Fibroblast of skin of left biceps (primary cell): ENCODE data around the gene MRPL23.
"Not testable (repeated sequence)": the region's sequence is repeated elsewhere in the genome, so short reads cannot be mapped to it uniquely, and the experiment has no call there.

ENCODE experiments used
- DNase-seq, 2 experiments: peaks; one replicate each; pipeline ENCODE4 v3.0.0-alpha.2; 2013; ENCODE audit warnings: low read depth in 2 of 2

MRPL23 gene

DNA sequence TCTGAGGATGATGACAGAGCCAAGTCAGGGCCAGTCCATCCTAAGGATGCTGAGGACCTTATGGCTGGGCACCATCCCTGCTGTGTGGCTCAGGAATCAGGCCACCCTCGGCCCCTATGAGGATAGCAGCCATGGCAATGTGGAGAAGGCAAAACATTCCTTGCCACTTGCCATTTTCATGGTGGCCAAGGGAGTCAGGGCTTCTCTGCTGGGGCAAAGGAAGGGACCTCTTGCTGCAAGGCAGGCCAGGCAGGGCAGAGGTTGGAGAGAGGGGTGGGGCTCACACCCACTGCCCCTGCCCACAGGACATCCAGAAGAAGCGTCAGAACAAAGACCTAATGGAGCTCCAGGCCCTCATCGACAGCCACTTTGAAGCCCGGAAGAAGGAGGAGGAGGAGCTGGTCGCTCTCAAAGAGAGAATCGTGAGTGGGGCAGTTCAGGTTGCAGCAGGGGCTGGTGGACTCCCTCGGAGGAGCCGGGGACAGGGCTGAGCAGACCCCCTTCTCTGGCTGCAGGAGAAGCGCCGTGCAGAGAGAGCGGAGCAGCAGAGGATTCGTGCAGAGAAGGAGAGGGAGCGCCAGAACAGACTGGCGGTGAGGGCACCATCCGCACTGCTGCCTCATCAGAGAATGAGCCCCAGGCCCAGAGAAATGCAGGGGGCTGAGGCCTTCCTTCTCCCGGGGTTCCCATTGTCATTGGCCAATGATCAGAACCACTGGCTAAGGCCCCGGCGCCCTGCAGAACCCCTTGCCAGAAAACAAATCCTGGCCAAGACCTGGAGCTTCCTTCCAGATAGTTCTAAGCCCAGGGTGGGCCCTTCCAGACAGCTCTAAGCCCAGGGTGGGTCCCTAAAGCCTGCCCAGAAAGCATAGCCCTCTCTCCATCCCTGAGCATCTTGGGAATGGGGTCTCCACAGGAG, 13.5 kb upstream of the MRPL23 start:
- DNase-seq: no peak

DNA sequence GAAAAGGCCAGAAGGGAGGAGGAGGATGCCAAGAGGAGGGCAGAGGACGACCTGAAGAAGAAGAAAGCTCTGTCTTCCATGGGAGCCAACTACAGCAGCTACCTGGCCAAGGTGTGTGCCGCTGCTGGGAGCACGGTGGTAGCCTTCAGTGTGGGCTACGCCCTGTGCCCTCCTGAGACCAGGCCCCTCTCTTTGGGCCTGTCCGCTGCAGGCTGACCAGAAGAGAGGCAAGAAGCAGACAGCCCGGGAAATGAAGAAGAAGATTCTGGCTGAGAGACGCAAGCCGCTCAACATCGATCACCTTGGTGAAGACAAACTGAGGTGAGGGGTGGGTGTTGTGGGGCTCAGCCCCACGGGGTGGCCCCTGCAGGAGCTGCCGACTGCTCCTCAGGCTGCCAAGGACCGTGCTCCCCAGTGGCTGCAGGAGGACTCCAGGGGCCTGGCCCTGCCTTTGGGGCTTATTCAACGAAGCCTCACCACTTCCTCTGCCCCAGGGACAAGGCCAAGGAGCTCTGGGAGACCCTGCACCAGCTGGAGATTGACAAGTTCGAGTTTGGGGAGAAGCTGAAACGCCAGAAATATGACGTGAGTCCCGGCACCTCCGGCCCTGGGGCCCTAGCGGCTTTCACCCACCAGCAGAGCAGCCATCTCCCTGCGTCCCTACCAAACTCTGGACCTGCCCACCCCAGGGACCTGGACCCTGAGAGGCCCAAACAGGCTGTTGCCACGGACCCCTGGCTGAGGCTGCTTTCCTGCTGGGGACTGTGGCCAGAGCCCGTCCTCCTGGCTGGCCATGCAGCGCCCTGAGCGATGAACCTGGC, 12.6 kb upstream of the MRPL23 start:
- DNase-seq: no peak

DNA sequence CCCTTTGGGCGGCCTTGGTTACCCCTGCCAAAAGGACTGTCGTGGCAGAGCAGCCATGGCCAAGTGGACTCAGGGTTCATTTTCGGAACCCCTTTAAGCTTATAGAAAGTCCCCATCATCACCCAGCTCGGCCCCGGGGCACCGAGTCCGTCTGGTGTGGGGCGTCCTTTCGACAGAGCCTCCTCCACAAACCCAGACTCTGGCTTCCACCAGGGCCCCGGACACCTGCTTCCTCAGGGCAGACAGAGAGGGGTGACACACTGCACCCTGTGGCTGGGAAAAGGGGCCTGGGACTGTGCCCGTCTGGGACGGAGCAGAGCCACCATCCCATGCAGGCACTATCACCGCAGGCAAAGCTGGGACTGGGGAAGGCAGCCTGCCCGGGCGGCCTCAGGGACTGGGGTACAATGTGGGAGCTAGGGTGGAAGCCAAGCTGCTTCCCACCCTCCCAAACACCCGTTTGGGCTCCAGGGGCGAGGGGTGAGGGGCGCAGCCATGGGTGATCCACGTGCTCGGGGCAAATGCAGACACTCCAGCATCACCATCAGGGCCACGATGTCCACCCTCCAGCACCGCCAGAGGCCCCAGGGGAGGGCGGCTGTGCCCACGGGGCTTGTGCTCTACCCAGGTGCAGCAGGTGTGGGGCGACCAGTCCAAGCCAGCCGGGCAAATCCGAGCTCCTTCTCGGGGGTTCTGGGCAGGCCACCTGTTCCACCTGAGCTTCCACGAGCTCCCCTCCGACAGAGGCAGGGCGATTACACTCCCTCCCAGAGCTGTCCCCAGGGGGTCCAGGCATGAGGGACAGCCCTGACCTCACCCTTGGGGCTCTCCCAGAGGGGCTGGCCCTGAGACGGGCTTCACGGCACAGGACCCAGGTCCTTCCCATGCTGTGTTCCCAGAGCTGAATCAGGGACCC, 11.7 kb upstream of the MRPL23 start:
- DNase-seq: no peak

DNA sequence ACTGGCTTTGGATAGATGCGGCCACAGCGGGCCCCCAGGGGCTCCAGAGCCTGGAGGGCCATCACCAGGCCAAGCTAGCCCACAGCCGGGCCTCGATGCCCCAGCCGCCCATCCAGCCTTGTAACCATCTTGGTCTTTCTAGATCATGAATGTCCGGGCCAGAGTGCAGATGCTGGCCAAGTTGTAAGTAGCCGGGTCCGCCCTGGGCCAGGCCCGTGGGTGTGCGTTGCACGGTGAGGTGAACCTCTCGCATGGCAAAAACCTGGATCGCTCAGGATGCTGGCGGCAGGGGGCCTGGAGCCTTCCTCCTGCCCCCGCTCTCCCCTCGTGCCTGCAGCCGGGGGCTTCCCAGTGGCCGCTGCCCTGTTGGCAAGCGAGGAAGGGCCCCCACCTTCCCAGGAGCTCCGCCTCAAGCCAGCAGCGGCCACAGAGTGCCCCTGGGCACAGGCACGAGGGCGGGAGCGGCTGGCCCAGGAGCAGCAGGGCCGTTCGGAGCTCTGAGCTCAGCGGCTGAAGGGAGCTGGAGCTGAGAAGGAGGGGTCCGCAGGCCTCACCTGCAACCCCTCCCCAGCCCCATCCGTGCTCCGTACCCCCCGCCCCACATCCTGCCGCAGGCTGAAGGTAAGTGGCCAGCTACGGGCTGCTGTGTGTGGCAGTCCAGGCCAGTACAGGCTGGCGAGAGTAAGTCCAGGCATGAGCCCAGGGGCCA, 10.9 kb upstream of the MRPL23 start:
- DNase-seq: no peak

DNA sequence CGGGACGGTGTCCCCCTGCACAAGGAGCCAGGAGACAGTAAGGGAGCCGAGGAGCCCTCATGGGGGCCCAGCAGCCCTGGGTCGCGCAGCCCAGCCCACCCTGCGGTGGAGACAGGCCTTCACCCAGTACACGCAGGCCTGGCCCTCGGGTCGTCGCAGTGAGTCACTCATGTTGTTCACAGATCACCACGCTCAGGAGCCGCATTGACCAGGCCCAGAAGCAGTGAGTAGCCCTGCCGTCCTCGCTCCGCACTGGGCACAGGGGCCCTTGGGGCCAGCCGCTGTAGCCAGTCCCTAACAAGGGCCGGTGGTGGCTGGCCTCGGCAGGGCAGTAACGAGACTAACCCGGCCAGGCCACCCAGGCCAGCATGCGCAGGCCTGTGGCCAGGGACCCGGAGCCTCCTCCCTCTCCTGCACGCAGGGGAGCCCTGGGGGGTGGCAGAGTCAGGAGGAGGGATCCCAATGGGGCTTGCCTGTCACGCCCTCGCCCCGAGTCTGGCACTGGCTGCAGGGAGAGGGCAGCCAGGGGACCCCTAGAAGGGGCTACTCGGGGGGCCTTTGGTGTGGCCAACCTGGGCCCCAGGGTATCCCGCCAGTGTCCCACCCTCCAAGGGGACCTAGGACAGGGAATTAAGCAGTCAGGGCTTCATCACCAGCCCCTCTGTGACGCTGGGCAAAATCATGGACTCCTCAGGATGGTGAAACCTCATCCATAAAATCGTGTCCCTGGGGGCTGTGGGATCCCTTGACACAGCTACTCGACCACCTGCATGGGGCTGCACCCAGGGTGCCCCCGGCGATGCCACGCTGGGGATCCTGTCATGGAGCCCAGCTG, 10.1 kb upstream of the MRPL23 start:
- no peak for DNase-seq

DNA sequence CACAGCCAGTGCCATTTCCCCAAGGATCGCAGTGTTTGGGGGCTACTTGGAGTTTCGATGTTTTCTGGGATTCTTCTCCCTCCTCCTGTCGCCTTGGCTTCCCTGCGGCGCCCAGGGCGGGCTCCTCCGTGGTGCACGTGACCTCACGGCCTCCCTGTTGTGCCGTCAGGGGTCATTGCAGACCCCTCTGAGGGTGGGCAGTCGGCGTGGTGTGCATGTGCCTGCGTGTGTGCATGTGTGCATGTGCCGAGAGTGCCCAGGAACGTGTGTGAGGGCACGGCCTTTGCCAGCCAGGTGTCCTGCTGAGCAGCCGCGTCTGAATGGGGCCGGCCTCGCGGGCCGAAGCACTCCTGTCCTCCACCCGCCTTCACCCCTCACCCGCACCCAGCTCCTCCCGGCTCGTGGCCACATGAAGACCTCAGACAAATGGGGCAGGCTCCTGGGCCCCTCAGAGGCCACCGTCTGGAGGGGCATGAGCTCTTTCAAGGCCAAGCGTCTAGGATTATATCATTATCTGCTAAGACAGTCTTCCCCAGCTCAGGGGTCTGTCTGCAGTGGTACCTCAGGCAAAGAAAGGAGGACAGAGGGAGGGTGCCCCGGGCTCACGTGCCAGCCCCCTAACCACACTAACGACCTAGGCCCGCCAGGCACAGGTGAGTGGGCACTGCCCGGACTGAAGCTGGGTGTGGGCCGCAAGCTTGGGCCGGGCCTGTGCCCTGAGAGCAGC, 9.4 kb upstream of the MRPL23 start:
- no peak for DNase-seq

DNA sequence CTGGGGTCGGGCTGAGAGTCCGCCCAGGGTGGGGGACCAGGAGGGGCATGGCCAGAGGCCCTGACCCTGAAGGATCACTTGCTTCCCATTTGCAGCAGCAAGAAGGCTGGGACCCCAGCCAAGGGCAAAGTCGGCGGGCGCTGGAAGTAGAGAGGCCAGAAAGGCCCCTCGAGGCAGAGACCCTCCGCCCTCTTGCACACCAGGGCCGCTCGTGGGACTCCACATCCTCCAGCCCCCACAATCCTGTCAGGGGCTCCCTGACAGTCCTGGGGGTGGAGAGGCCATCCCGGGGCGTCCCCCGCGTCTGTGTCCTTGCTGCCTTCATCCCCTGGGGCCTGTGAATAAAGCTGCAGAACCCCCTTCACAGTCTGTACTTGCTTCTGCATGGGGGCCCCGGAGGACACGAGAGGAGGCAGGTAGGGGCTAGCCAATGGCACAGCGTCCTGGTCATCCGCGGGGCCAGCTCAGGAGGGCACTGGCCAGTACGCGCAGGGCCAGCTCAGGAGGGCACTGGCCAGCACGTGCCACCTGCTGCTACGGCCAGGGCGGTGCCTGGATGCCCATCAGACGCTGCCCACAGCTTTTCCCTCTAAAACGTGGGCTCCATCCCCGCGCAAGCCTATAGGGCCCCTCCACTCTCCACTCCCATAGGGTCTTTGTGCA, 8.7 kb upstream of the MRPL23 start:
- no peak for DNase-seq

DNA sequence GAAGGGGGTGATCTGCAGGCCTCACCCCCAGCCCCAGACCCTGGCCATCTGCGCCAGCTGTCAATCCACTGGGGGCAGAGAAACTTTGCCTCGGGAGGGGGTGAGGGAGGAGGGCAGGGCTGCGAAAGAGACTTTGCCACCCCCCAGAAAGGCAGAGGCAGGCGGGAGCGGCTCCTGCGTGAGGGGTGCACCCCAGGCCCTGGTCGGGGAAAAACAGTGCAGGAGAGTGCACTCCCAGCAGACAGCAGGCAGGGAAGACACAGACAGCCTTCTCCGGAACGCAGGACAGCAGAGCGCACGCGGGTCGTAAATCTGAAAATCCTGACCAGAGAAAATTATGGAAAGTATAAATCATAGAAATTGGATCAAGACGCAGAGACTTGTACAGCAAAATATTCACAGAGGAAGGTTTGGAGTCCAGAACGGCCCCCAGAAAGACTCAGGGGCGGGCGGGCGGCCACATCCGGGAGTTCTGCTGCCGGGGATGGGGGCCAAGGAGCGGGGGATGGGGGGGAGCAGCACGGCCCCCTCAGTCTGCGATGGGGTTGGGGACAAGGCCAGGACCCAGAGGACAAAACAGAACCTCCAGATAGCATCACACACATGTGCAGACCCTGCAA, 8.0 kb upstream of the MRPL23 start:
- no peak for DNase-seq

DNA sequence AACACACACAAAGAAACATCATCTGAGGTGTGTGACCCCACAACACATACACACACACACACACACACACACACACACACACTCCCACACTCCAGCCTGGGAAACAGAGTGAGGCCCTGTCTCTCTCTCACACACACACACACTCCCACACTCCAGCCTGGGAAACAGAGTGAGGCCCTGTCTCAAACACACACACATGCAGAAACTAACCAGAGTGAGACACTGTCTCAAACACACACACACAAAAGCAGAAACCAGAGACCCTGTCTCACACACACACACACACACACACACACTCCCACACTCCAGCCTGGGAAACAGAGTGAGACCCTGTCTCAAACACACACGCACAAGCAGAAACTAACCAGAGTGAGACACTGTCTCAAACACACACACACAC, 7.3 kb upstream of the MRPL23 start:
- not testable (repeated sequence) for DNase-seq

DNA sequence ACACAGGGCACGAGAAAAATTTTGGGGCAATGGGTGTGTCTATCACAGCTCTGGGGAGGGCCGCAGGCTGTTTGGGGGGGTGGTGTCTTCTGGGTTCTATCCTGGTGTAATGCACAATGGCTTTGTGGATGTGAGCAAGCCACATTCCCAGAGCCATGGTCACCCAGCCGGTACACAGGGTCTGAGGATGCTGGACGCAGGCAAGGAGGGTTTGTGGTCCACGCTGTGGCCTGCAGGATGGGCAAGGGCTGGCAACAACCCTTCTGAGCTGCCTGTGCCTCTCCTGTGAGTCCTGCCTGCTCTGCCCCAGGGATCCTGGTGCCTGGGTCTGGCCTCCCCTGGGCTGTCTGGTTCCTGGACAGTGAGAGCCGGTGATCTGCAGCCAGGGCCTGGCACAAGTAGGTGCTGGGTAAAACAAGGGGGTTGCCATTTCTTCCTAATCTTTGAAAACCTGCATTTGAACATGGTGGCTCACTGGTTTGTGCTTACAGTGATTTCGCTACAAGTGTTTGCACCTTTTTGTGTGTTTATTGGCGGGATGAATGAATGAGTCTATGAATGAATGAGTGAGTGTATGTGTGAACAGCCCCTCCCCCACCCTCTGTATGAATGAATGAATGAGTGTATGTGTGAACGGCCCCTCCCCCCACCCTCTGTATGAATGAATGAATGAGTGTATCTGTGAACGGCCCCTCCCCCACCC, 4.4 kb upstream of the MRPL23 start:
- DNase-seq: no peak

DNA sequence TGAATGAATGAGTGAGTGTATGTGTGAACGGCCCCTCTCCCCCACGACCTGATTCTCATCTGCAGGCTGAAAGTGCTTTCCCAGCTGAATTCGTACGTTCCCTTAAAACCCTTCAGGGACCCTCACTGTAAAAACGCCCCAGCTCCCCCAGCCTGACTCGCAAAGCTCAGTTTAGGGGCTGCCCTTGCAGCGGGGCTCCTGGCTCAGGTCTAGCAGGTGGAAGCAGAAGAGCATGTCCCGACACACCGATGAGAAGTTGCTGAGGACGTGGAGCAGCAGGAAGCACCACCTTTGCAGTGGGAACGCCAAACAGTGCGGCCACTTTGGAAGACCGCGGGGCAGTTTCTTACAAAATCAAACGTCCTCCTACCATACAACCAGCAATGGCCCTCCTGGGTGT, 3.6 kb upstream of the MRPL23 start:
- no peak for DNase-seq

DNA sequence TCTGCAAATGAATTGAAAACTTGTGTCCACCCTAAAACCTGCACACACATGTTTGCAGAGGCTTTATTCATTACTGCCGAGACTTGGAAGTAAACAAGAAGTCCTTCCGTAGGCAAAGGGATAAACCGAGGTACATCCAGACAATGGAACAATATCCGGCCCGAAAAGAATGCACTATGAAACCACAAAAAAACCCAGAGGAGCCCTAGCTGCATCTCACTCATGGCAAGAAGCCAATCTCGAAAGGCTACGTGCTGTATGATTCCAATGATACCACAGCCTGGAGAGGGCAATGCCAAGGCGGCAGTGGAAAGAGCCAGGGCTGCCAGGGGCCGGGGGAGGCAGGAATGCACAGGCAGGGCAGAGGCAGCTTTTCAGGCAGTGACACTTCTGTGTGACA, 3.2 kb upstream of the MRPL23 start:
- DNase-seq: no peak

DNA sequence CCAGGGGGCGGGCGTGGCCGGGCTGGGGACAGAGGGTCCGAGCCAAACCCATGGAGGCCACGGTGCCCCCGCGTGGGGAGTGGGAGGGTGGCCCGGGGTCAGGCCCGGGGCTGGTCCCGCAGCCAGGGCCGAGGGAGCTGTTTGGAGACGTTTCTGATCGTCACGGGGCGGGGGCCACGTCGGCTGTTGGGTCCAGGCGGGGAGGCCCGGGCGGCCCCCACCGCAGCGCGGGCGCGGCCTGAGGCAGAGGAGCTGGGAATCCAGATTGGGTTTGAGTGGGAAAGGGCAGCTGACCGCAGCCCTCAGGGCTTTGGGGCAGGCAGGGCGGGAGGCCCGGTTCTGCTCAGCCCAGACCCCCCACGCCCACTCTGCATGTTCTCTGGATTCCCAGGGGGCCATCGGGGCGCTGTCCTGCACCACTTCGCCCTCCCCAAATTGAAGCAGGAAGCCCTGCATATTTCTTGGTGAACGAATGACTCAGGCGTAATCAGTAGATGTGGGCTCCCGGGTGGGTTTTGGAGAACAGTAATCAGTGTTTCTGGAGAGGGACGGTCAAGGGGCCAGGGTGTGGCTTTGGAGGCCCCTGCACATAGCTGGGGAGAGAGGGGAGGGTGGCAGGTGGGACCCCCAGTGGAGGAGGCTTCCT, 583 bp downstream of the MRPL23 start:
- no peak for DNase-seq

DNA sequence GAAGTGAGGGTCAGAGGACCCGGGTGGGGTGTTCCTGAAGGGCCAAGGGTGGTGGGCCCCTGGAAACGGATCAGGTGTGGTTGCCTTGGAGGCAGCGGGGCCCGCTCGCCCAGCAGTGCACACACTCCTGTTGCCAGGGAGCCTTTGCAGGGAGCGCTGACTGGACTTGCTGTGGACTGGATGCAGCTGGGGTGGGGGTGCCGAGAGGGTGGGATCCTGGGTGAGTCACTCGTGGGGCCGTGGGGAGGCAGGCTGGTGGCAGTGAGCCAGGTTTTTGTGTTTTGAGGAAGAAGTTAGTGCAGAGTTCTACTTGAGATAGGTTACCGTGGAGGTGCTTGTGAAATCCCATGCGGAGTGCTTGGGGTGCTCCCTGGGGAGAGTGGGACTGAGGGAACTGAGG, 1.3 kb downstream of the MRPL23 start:
- DNase-seq: no peak

DNA sequence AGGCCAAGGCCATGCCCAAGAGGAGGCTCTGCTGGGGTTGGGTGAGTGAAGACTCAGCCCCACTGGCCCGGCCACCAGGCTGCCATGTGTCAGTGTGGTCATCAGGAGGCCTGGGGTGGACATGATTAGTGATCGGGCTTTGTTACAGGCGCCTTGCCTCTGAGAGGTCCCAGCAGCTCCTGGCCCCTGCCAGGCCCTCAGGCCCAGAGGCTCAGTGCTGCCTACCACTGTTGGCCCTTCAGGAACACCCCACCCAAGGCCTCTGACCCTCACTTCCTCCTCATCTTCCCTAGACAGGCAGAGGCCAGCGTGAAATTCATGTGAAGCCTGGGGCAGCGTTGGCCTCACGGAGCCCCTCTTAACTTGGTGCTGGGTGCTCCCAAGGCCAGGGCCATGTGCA, 2.2 kb downstream of the MRPL23 start:
- DNase-seq: no peak

DNA sequence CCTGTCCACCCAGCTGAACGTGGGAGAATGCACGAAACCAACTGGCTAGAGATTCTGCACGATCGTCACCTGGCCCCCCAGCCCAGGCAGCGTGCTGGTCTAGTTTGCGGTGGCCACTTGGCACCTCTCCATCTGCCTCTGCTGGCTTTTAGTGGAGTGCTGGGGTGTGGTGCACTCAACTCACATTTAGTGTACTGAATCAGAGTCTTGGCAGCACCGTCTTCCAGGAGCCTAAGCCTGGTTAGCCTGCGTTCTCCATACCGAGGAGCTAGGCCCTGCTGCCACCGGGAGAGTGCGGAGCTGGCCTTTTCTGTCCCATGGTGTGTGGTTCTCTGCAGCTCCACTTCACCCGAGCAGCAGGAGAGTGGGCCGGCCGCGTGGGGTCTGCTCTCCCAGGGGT, 2.8 kb downstream of the MRPL23 start:
- DNase-seq: no peak

DNA sequence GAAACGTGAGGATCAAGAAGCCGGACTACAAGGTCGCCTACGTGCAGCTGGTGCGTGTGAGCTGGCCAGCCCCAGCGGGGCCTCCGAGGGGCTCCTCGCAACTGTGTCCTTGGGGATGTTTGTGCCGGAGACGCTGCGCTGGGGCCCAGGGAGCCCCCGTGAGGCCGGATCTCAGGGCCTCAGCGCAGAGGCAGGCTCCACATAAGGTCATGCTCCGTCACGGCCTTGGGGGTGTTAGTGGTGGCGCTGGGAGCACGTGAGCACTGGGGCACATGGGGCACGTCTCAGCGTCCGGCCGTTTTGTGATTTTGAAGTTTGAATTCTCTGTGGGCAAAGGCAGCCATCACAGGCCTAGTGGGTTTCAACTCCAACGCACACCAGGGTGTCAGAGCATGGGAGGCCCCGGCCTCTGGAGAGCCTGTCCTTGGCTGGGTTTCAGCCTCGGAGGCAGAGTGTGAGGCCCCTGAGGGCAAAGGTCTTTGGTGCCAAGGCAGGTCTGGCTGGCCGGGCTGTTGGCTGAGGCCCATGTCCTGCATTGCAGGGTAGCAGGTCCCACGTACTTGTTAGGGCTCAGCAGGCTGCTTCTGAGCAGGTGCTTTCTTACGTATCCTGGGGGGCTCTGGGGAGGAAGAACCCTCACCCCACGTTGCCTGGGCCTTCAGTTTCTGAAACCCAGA, 5.8 kb downstream of the MRPL23 start:
- DNase-seq: no peak
